HEK293 (cell line): ENCODE measurements around the gene NGRN.
A peak's percentile ranks its signal among the peaks of the same experiment; 100 is the strongest.

ENCODE experiments used
- EGR2 ChIP-seq: fragments of 450-650 bp; formaldehyde crosslinking; IDR thresholded peaks from 2 replicates; pipeline ENCODE4 v1.5.1; 2016; ENCODE audit warnings: low read depth, missing biosample characterization, missing genetic modification characterization
- IKZF3 ChIP-seq: fragments of 450-650 bp; IDR thresholded peaks from 2 replicates; pipeline ENCODE4 v1.5.0; 2018; ENCODE audit warnings: missing biosample characterization, mild to moderate bottlenecking, missing genetic modification characterization, moderate library complexity
- KLF1 ChIP-seq: fragments of 450-650 bp; formaldehyde crosslinking; IDR thresholded peaks from 2 replicates; pipeline ENCODE4 v1.5.1; 2016; ENCODE audit warnings: missing biosample characterization, missing genetic modification characterization
- KLF10 ChIP-seq: fragments of 450-650 bp; IDR thresholded peaks from 2 replicates; pipeline ENCODE4 v1.5.1; 2018; ENCODE audit warnings: missing biosample characterization, mild to moderate bottlenecking, missing genetic modification characterization
- PBX3 ChIP-seq: sonication (generic); formaldehyde crosslinking; IDR thresholded peaks from 2 replicates; pipeline ENCODE4 v1.8.1; 2022; ENCODE audit warnings: mild to moderate bottlenecking, moderate library complexity, missing genetic modification reagents
- SCRT1 ChIP-seq: fragments of 450-650 bp; formaldehyde crosslinking; IDR thresholded peaks from 2 replicates; pipeline ENCODE4 v1.5.1; 2016; ENCODE audit warnings: missing biosample characterization, missing genetic modification characterization, borderline replicate concordance
- SP7 ChIP-seq: fragments of 450-650 bp; formaldehyde crosslinking; IDR thresholded peaks from 2 replicates; pipeline ENCODE4 v1.5.1; 2016; ENCODE audit warnings: missing biosample characterization, missing genetic modification characterization
- ZBTB20 ChIP-seq: fragments of 450-650 bp; formaldehyde crosslinking; IDR thresholded peaks from 2 replicates; pipeline ENCODE4 v1.5.1; 2016; ENCODE audit warnings: missing biosample characterization, missing genetic modification characterization
- ZBTB21 ChIP-seq: fragments of 450-650 bp; formaldehyde crosslinking; IDR thresholded peaks from 2 replicates; pipeline ENCODE4 v1.5.1; 2017; ENCODE audit warnings: missing biosample characterization, missing genetic modification characterization
- ZBTB48 ChIP-seq: fragments of 450-650 bp; formaldehyde crosslinking; IDR thresholded peaks from 2 replicates; pipeline ENCODE4 v1.5.1; 2016; ENCODE audit warnings: missing biosample characterization, missing genetic modification characterization
- ZNF133 ChIP-seq: fragments of 450-650 bp; formaldehyde crosslinking; IDR thresholded peaks from 2 replicates; pipeline ENCODE4 v1.5.1; 2016; ENCODE audit warnings: missing biosample characterization, missing genetic modification characterization
- ZNF16 ChIP-seq: fragments of 450-650 bp; formaldehyde crosslinking; IDR thresholded peaks from 2 replicates; pipeline ENCODE4 v1.5.1; 2016; ENCODE audit warnings: low read depth, missing biosample characterization, missing genetic modification characterization
- ZNF184 ChIP-seq: fragments of 450-650 bp; IDR thresholded peaks from 2 replicates; pipeline ENCODE4 v1.5.1; 2018; ENCODE audit warnings: missing biosample characterization, mild to moderate bottlenecking, missing genetic modification characterization
- ZNF239 ChIP-seq: fragments of 450-650 bp; formaldehyde crosslinking; IDR thresholded peaks from 2 replicates; pipeline ENCODE4 v1.5.1; 2016; ENCODE audit warnings: missing biosample characterization, missing genetic modification characterization
- ZNF335 ChIP-seq: fragments of 450-650 bp; formaldehyde crosslinking; conservative IDR thresholded peaks from 2 replicates; pipeline ENCODE4 v1.5.1; 2016; ENCODE audit warnings: missing biosample characterization, missing genetic modification characterization
- ZNF354C ChIP-seq: fragments of 450-650 bp; formaldehyde crosslinking; IDR thresholded peaks from 2 replicates; pipeline ENCODE4 v1.5.1; 2016; ENCODE audit warnings: missing biosample characterization, missing genetic modification characterization, low read depth, borderline replicate concordance
- ZNF404 ChIP-seq: fragments of 450-650 bp; formaldehyde crosslinking; IDR thresholded peaks from 2 replicates; pipeline ENCODE4 v1.5.1; 2017; ENCODE audit warnings: missing biosample characterization, missing genetic modification characterization
- ZNF423 ChIP-seq: fragments of 450-650 bp; formaldehyde crosslinking; IDR thresholded peaks from 2 replicates; pipeline ENCODE4 v1.5.1; 2016; ENCODE audit warnings: missing biosample characterization, missing genetic modification characterization
- ZNF488 ChIP-seq: fragments of 450-650 bp; formaldehyde crosslinking; IDR thresholded peaks from 2 replicates; pipeline ENCODE4 v1.5.1; 2016; ENCODE audit warnings: missing biosample characterization, missing genetic modification characterization
- ZNF501 ChIP-seq: fragments of 450-650 bp; formaldehyde crosslinking; IDR thresholded peaks from 2 replicates; pipeline ENCODE4 v1.5.1; 2016; ENCODE audit warnings: missing biosample characterization, missing genetic modification characterization
- ZNF529 ChIP-seq: fragments of 450-650 bp; formaldehyde crosslinking; IDR thresholded peaks from 2 replicates; pipeline ENCODE4 v1.5.1; 2017; ENCODE audit warnings: missing genetic modification characterization, missing biosample characterization; ENCODE audit not compliant: insufficient replicate concordance
- ZNF585B ChIP-seq: fragments of 450-650 bp; formaldehyde crosslinking; IDR thresholded peaks from 2 replicates; pipeline ENCODE4 v1.5.1; 2016; ENCODE audit warnings: missing biosample characterization, missing genetic modification characterization
- ZNF596 ChIP-seq: fragments of 450-650 bp; IDR thresholded peaks from 2 replicates; pipeline ENCODE4 v1.5.0; 2018; ENCODE audit warnings: missing biosample characterization, mild to moderate bottlenecking, missing genetic modification characterization, moderate library complexity
- ZNF600 ChIP-seq: fragments of 450-650 bp; formaldehyde crosslinking; IDR thresholded peaks from 2 replicates; pipeline ENCODE4 v1.5.1; 2016; ENCODE audit warnings: missing biosample characterization, missing genetic modification characterization
- ZNF76 ChIP-seq: fragments of 450-650 bp; formaldehyde crosslinking; IDR thresholded peaks from 2 replicates; pipeline ENCODE4; 2016; ENCODE audit warnings: low read depth, missing biosample characterization, missing genetic modification characterization, borderline replicate concordance
- ZSCAN5A ChIP-seq: fragments of 450-650 bp; formaldehyde crosslinking; IDR thresholded peaks from 2 replicates; pipeline ENCODE4 v1.5.1; 2016; ENCODE audit warnings: missing biosample characterization, missing genetic modification characterization
- ZXDB ChIP-seq: fragments of 450-650 bp; formaldehyde crosslinking; IDR thresholded peaks from 2 replicates; pipeline ENCODE4 v1.5.1; 2016; ENCODE audit warnings: missing biosample characterization, missing genetic modification characterization
- TF ChIP-seq, protein P1 (sequence below): fragments of 450-650 bp; formaldehyde crosslinking; IDR thresholded peaks from 2 replicates; pipeline ENCODE4 v1.5.1; 2016; ENCODE audit warnings: missing biosample characterization, missing genetic modification characterization
- TF ChIP-seq, protein P2 (sequence below): fragments of 450-650 bp; formaldehyde crosslinking; IDR thresholded peaks from 2 replicates; pipeline ENCODE4 v1.5.1; 2016; ENCODE audit warnings: missing biosample characterization, missing genetic modification characterization
- TF ChIP-seq, protein P3 (sequence below): fragments of 450-650 bp; formaldehyde crosslinking; IDR thresholded peaks from 2 replicates; pipeline ENCODE4 v1.5.1; 2016; ENCODE audit warnings: missing biosample characterization, missing genetic modification characterization, low read depth

NGRN gene

DNA sequence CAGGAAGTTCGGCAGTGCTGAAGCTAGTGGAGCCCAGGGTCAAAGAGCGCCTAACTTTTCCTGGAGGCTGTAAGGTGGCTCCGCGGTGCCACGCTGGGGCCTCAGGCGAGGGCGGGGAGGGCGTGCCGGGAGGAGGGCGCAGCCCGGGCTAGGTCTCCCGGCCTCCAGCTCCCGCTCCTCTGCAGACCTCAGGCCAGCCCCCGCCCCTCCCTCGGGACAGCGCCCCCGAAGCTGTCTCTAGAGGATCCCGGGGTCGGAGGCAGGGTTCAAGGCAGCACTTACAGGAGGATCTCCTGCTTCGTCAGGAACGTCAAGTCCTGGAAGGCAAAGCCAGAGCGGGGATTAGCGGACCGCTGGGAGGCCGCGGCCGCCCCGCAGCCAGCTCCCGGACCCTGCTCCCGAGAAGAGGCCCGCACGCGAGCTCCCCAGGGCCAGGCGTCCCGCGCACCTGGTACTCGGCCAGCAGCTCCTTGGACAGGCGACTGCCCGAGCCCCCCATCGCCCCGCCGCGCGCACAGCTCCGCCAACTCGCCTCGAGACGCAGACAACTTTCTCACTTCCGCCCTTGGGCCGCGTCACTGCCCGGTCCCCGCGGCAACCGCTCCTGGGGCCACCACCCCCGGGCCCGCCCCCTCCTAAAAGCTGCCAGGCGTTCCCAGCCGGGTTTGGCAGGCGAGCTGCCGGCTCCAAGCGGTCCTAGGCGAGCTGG, 31.9 kb upstream of the NGRN start, which contains the start of gene CIB1 (continued):
- TF ChIP-seq ZSCAN5A (peak; percentile 68; the same call in 1 of the 2 replicates), ZNF354C (tag by site-specific recombination) (no peak), ZNF133 (tag by site-specific recombination) (no peak), ZNF423 (peak; percentile 47; the same call in 1 of the 2 replicates), ZNF600 (tag by site-specific recombination) (peak; percentile 84), ZNF596 (tag by site-specific recombination) (no peak), ZBTB48 (no peak), ZBTB20 (peak; percentile 62; the same call in 1 of the 2 replicates), ZNF404 (tag by site-specific recombination) (no peak), IKZF3 (peak; percentile 81), ZNF585B (tag by site-specific recombination) (no peak), ZXDB (tag by site-specific recombination) (peak; percentile 88), ZNF184 (tag by site-specific recombination) (no peak), ZNF16 (tag by site-specific recombination) (no peak), KLF10 (tag by site-specific recombination) (peak; percentile 94), ZNF529 (tag by site-specific recombination) (no peak), SCRT1 (tag by site-specific recombination) (no peak), KLF1 (peak; percentile 94), EGR2 (tag by site-specific recombination) (peak; percentile 53), ZNF239 (tag by site-specific recombination) (no peak), ZNF335 (peak; percentile 93), PBX3 (CRISPR knock-in tag) (peak; percentile 46), ZNF501 (tag by site-specific recombination) (peak; percentile 62; the same call in 1 of the 2 replicates), ZNF76 (tag by site-specific recombination) (peak; percentile 56; the same call in 1 of the 2 replicates), ZNF488 (tag by site-specific recombination) (no peak), SP7 (tag by site-specific recombination) (peak; percentile 67), ZBTB21 (tag by site-specific recombination) (peak; percentile 76; the same call in 1 of the 2 replicates)
- TF ChIP-seq, protein P1, sequence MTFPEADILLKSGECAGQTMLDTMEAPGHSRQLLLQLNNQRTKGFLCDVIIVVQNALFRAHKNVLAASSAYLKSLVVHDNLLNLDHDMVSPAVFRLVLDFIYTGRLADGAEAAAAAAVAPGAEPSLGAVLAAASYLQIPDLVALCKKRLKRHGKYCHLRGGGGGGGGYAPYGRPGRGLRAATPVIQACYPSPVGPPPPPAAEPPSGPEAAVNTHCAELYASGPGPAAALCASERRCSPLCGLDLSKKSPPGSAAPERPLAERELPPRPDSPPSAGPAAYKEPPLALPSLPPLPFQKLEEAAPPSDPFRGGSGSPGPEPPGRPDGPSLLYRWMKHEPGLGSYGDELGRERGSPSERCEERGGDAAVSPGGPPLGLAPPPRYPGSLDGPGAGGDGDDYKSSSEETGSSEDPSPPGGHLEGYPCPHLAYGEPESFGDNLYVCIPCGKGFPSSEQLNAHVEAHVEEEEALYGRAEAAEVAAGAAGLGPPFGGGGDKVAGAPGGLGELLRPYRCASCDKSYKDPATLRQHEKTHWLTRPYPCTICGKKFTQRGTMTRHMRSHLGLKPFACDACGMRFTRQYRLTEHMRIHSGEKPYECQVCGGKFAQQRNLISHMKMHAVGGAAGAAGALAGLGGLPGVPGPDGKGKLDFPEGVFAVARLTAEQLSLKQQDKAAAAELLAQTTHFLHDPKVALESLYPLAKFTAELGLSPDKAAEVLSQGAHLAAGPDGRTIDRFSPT: 0 out of 2 replicates have a peak, but pooled peaks have one; percentile 17
- TF ChIP-seq, protein P2, sequence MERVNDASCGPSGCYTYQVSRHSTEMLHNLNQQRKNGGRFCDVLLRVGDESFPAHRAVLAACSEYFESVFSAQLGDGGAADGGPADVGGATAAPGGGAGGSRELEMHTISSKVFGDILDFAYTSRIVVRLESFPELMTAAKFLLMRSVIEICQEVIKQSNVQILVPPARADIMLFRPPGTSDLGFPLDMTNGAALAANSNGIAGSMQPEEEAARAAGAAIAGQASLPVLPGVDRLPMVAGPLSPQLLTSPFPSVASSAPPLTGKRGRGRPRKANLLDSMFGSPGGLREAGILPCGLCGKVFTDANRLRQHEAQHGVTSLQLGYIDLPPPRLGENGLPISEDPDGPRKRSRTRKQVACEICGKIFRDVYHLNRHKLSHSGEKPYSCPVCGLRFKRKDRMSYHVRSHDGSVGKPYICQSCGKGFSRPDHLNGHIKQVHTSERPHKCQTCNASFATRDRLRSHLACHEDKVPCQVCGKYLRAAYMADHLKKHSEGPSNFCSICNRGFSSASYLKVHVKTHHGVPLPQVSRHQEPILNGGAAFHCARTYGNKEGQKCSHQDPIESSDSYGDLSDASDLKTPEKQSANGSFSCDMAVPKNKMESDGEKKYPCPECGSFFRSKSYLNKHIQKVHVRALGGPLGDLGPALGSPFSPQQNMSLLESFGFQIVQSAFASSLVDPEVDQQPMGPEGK (tag by site-specific recombination): peak; percentile 98
- TF ChIP-seq, protein P3, sequence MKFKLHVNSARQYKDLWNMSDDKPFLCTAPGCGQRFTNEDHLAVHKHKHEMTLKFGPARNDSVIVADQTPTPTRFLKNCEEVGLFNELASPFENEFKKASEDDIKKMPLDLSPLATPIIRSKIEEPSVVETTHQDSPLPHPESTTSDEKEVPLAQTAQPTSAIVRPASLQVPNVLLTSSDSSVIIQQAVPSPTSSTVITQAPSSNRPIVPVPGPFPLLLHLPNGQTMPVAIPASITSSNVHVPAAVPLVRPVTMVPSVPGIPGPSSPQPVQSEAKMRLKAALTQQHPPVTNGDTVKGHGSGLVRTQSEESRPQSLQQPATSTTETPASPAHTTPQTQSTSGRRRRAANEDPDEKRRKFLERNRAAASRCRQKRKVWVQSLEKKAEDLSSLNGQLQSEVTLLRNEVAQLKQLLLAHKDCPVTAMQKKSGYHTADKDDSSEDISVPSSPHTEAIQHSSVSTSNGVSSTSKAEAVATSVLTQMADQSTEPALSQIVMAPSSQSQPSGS (tag by site-specific recombination): no peak
